Naive thymus-derived CD8-positive, alpha-beta T cell (primary cell): ENCODE results near the gene PTPRM. TPM values are rescaled to one million over a fixed set of nuclear protein-coding genes. Genes with fewer than 3 reads are reported as not detected.

Experiments
- ATAC-seq, 2 donors: fragments of 150-1000 bp; cut with Tn5 transposase in 1 of 2; sonication (Bioruptor Pico), chemical (Tn5 transposase) in 1 of 2; 1 replicate in 1 of 2; 2 replicates in 1 of 2; pipeline ENCODE4 v1.10.0; 2021; ENCODE audit warnings: mild to moderate bottlenecking in 2 of 2, moderate library complexity in 2 of 2
- POLR2A ChIA-PET: fragments of 350-600 bp; sonication (Branson Sonifier 250); formaldehyde crosslinking; loops from one replicate; lab custom pipeline; 2021; ENCODE audit warnings: antibody characterized with exemption; lab: Charles Lee
- DNase-seq, 10 donors: peaks; one replicate each; pipeline versions ENCODE4 v3.0.0 to v3.0.0-alpha.2; 2020 to 2022
- H3K27ac Mint-ChIP-seq, 10 donors: one replicate each; pipeline ENCODE4 v1.8.0; 2020 to 2022; ENCODE audit warnings: mild to moderate bottlenecking in 10 of 10, mixed read lengths in 10 of 10, moderate library complexity in 4 of 10, inconsistent platforms in 1 of 10
- H3K27me3 Mint-ChIP-seq, 5 donors: one replicate each; pipeline ENCODE4 v1.8.0; 2021 to 2022; ENCODE audit warnings: mixed read lengths in 5 of 5
- H3K36me3 Mint-ChIP-seq, 3 donors: one replicate each; pipeline ENCODE4 v1.8.0; 2020 to 2022; ENCODE audit warnings: mixed read lengths in 3 of 3, mild to moderate bottlenecking in 2 of 3, inconsistent platforms in 1 of 3
- H3K4me1 Mint-ChIP-seq, 4 donors: one replicate each; pipeline ENCODE4 v1.8.0; 2021 to 2022; ENCODE audit warnings: mixed read lengths in 4 of 4
- H3K4me3 Mint-ChIP-seq, 10 donors: one replicate each; pipeline ENCODE4 v1.8.0; 2020 to 2022; ENCODE audit warnings: mild to moderate bottlenecking in 10 of 10, mixed read lengths in 10 of 10, moderate library complexity in 6 of 10, inconsistent platforms in 1 of 10
- H3K9me3 Mint-ChIP-seq, 9 donors: one replicate each; pipeline ENCODE4 v1.8.0; 2020 to 2022; ENCODE audit warnings: mixed read lengths in 9 of 9, mild to moderate bottlenecking in 3 of 9, inconsistent platforms in 1 of 9, moderate library complexity in 1 of 9
- polyA plus RNA-seq, 3 donors: library from polyadenylated mRNA; unstranded; fragments of 300-500 nt; fragmentation: Illumina TruSeq; gene quantifications; one replicate each; pipeline ENCODE4 v1.2.3, GENCODE V29; 2021
- total RNA-seq, 8 experiments: library from RNA in 2 of 8; stranded (reverse) in 2 of 8; gene quantifications; one replicate each; pipeline ENCODE4 v1.2.3 and lab custom pipeline; 2021 to 2026

Gene PTPRM
- total and polyA plus RNA-seq, 5 experiments from 2014 or later, result 0.28 to 12.1 (median 0.52) TPM

- Mint-ChIP-seq H3K9me3 (peaks cover 0 to 25% (median 13%) of the 10 kb centered on the region in 9 donors), H3K27ac (no peak overlapping the region), H3K36me3 (peaks cover 0 to 13% (median 0%) of the 10 kb centered on the region in 3 donors), H3K27me3 (peaks cover 0 to 5% (median 0%) of the 10 kb centered on the region in 5 donors), H3K4me1 (no peaks in the 10 kb centered on the region), H3K4me3 (no peak overlapping the region)
- POLR2A ChIA-PET, result no interaction called here
- ATAC-seq (no peak), DNase-seq (no peak)
Measured at GRCh38 chr18:7844017-7844416, 276.9 kb downstream of the PTPRM start.

- Mint-ChIP-seq H3K4me3 (no peak overlapping the region), H3K27me3 (peaks cover 0 to 5% (median 0%) of the 10 kb centered on the region in 5 donors), H3K9me3 (peaks cover 0 to 25% (median 13%) of the 10 kb centered on the region in 9 donors), H3K36me3 (peaks cover 0 to 13% (median 0%) of the 10 kb centered on the region in 3 donors), H3K4me1 (no peaks in the 10 kb centered on the region), H3K27ac (no peak overlapping the region)
- POLR2A ChIA-PET, result no interaction called here
- no peak for ATAC-seq
- no peak for DNase-seq
Measured at GRCh38 chr18:7844418-7844817, 277.3 kb downstream of the PTPRM start.

DNA sequence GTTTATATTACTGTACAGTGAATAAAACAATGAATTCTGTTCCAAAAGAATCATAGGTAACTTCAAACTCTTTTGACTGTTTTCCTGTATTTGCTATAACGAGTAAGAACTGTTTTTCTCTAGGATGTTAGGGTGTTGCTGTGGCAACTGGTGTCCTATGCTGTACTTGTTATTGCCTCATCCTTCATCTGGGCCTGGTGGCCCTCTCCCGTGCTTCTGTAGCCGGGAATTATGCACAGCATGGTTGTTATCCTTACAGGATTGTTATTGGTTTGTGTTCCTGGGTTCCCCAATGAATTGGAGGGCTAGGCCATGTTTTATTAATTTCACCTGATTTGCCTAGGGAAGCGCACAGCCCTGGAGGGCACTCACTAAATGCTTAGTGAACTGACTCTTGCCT is 279.2 kb downstream of the PTPRM start:
- ATAC-seq (no peak), DNase-seq (no peak)
- peaks cover 4 to 25% (median 17%) of the 10 kb centered on the region in 9 donors for H3K9me3 Mint-ChIP-seq
- POLR2A ChIA-PET, result no interaction called here
- no peak overlapping the region for H3K27ac Mint-ChIP-seq
- H3K27me3 Mint-ChIP-seq, result peaks cover 0 to 5% (median 0%) of the 10 kb centered on the region in 5 donors
- H3K4me3 Mint-ChIP-seq, result no peak overlapping the region
- H3K36me3 Mint-ChIP-seq, result peaks cover 0 to 13% (median 0%) of the 10 kb centered on the region in 3 donors
- H3K4me1 Mint-ChIP-seq, result no peaks in the 10 kb centered on the region

DNA sequence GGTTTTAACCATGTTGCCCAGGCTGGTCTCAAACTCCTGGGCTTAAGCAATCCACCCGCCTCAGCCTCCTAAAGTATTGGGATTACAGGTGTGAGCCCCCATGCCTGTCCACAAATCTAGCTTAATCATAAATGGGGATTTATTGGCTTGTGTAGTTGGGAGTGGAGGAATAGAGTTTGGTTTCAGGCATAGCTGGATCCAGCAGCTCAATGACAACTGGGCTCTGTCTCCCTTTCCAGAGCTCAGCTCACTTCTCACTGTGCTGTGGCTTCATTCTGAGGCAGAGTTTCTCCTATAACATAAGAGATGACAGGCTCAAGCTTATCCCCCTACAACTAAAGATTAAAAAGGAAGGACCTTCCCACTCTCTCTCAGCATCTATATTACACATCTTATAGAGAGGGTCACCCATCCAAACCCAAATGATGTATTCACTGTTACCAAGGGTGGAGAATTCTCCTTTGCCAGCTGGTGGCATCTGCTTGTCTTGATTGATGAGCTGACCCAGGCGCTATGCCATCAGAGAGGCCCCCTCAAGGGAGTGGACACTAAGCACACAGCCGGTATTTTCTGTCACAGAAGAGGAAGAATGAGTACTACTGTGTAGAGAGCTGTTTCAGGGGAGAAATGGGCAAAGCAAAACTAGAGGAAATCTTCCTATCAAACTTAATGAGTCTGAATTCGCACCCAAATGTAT is 280.4 kb downstream of the PTPRM start:
- Mint-ChIP-seq H3K27me3 (peaks cover 0 to 5% (median 0%) of the 10 kb centered on the region in 5 donors), H3K36me3 (peaks cover 0 to 13% (median 0%) of the 10 kb centered on the region in 3 donors), H3K27ac (no peak overlapping the region), H3K9me3 (peaks cover 8 to 32% (median 20%) of the 10 kb centered on the region in 9 donors), H3K4me1 (no peaks in the 10 kb centered on the region), H3K4me3 (no peak overlapping the region)
- ATAC-seq, result no peak
- DNase-seq, result no peak
- POLR2A ChIA-PET, result no interaction called here

GRCh38 chr18:7848054-7848412 is 280.9 kb downstream of the PTPRM start:
- POLR2A ChIA-PET, result no interaction called here
- DNase-seq (no peak), ATAC-seq (no peak)
- Mint-ChIP-seq H3K4me1 (no peaks in the 10 kb centered on the region), H3K9me3 (peaks cover 8 to 32% (median 20%) of the 10 kb centered on the region in 9 donors), H3K27me3 (peaks cover 0 to 5% (median 0%) of the 10 kb centered on the region in 5 donors), H3K36me3 (peaks cover 0 to 13% (median 0%) of the 10 kb centered on the region in 3 donors), H3K27ac (no peak overlapping the region), H3K4me3 (no peak overlapping the region)

DNA sequence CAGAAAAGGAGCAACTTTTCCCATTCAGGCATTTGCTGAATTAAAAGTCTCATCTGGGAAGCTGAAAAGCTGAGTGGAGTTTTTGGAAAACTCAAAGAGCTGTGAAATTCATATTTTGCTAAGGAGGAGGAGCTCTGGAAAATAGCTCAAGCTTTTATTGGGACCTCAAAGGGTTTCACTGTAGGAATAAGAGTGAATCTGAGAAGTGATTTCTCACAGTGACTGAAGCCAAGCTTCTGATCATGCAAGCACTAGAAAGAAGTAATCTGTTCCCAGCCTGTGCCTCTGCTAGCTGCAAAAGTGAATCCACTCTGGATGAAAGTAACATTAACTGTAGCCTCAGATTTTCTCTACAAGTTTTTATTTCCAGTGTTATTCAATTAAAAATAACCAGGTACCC is 283.3 kb downstream of the PTPRM start:
- ATAC-seq, result no peak
- Mint-ChIP-seq H3K27me3 (peaks cover 0 to 5% (median 0%) of the 10 kb centered on the region in 5 donors), H3K4me3 (no peak overlapping the region), H3K27ac (no peak overlapping the region), H3K36me3 (peaks cover 0 to 6% (median 0%) of the 10 kb centered on the region in 3 donors), H3K4me1 (no peaks in the 10 kb centered on the region), H3K9me3 (peaks cover 2 to 29% (median 13%) of the 10 kb centered on the region in 9 donors)
- DNase-seq, result no peak
- POLR2A ChIA-PET, result no interaction called here

- POLR2A ChIA-PET, result no interaction called here
- Mint-ChIP-seq H3K27me3 (no peaks in the 10 kb centered on the region), H3K4me1 (no peaks in the 10 kb centered on the region), H3K36me3 (no peaks in the 10 kb centered on the region), H3K4me3 (no peak overlapping the region), H3K27ac (no peak overlapping the region), H3K9me3 (peaks cover 2 to 29% (median 7%) of the 10 kb centered on the region in 9 donors)
- ATAC-seq, result no peak
- no peak for DNase-seq
Measured at GRCh38 chr18:7855028-7855427, 287.9 kb downstream of the PTPRM start.

- no peak for DNase-seq
- Mint-ChIP-seq H3K36me3 (no peaks in the 10 kb centered on the region), H3K4me1 (no peaks in the 10 kb centered on the region), H3K27me3 (no peaks in the 10 kb centered on the region), H3K4me3 (no peak overlapping the region), H3K27ac (no peak overlapping the region), H3K9me3 (peaks cover 0 to 26% (median 7%) of the 10 kb centered on the region in 9 donors)
- POLR2A ChIA-PET, result no interaction called here
- ATAC-seq, result no peak
Measured at GRCh38 chr18:7855671-7856070, 288.6 kb downstream of the PTPRM start.

- POLR2A ChIA-PET, result no interaction called here
- H3K27me3 Mint-ChIP-seq, result no peaks in the 10 kb centered on the region
- no peaks in the 10 kb centered on the region for H3K36me3 Mint-ChIP-seq
- DNase-seq (no peak), ATAC-seq (no peak)
- peaks cover 0 to 22% (median 6%) of the 10 kb centered on the region in 9 donors for H3K9me3 Mint-ChIP-seq
- H3K4me3 Mint-ChIP-seq, result no peak overlapping the region
- no peaks in the 10 kb centered on the region for H3K4me1 Mint-ChIP-seq
- no peak overlapping the region for H3K27ac Mint-ChIP-seq
Measured at GRCh38 chr18:7856116-7856515, 289.0 kb downstream of the PTPRM start.

DNA sequence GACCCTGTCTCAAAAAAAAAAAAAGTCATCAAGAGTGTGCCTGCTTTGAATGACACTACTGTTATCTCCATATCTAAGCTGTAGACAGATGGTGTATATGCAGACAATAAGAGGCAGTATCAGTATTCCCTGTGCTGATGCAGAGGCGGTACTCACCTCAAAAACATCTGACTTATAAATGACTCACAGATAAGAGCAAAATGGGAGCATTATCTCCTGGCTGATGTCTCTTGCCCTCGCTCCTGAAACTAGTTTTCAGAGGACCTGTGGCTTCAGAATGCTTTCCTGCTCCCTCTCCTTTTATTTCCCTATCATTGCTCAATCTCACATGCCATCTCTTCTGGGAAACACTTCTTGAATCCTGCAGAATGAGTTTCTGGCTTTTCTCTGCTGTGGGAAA is 289.6 kb downstream of the PTPRM start:
- Mint-ChIP-seq H3K9me3 (peaks cover 0 to 16% (median 4%) of the 10 kb centered on the region in 9 donors), H3K4me1 (no peaks in the 10 kb centered on the region), H3K4me3 (no peak overlapping the region), H3K27me3 (no peaks in the 10 kb centered on the region), H3K36me3 (no peaks in the 10 kb centered on the region), H3K27ac (no peak overlapping the region)
- POLR2A ChIA-PET, result no interaction called here
- ATAC-seq, result no peak
- no peak for DNase-seq

- no peaks in the 10 kb centered on the region for H3K36me3 Mint-ChIP-seq
- no peaks in the 10 kb centered on the region for H3K4me1 Mint-ChIP-seq
- H3K9me3 Mint-ChIP-seq, result peaks cover 0 to 9% (median 0%) of the 10 kb centered on the region in 9 donors
- no peaks in the 10 kb centered on the region for H3K27me3 Mint-ChIP-seq
- H3K27ac Mint-ChIP-seq, result no peak overlapping the region
- DNase-seq, result no peak
- ATAC-seq, result no peak
- POLR2A ChIA-PET, result no interaction called here
- no peak overlapping the region for H3K4me3 Mint-ChIP-seq
Measured at GRCh38 chr18:7857562-7857961, 290.4 kb downstream of the PTPRM start.

DNA sequence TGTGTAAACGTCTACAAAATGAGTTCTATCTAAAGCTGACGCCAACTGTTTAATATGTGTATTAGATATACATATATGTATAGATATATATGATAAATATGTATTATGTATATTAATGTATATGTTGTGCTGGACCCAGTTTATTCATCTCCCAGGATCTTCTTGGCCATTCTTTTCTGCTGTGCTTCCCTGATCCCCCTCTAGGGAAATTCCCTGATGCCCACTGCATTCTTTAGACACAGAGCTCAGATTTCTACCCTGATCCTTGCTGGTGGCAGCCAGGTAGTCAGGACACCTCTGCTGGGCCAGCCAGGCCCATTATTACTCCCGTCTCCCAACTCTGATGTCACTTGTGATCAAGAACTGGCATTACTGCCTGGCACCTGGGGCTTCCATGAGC is 292.0 kb downstream of the PTPRM start:
- ATAC-seq (no peak), DNase-seq (no peak)
- POLR2A ChIA-PET, result no interaction called here
- H3K27ac Mint-ChIP-seq, result no peak overlapping the region
- peaks cover 0 to 9% (median 0%) of the 10 kb centered on the region in 9 donors for H3K9me3 Mint-ChIP-seq
- H3K4me3 Mint-ChIP-seq, result no peak overlapping the region
- H3K27me3 Mint-ChIP-seq, result no peaks in the 10 kb centered on the region
- no peaks in the 10 kb centered on the region for H3K36me3 Mint-ChIP-seq
- no peaks in the 10 kb centered on the region for H3K4me1 Mint-ChIP-seq

DNA sequence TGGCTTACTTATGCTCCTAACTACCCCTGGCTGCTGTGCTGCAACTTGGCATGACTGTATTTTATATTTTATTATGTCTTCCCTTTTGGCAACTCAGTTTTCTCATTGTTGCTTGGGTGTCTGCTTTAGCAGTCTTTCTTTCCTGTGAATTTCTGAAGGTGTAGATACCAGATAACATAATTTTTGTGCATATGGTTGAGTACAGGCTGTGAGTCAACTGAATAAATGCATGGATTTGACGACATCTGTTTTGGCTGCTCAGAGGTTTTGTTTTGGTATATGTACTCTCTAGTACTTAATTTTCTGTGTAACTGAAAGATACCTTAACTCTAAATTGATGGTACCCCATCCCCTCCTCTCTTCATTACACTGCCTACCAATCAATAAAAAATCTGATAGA is 303.1 kb downstream of the PTPRM start:
- H3K27ac Mint-ChIP-seq, result no peak overlapping the region
- no peaks in the 10 kb centered on the region for H3K27me3 Mint-ChIP-seq
- no peak overlapping the region for H3K4me3 Mint-ChIP-seq
- ATAC-seq, result no peak
- no peaks in the 10 kb centered on the region for H3K4me1 Mint-ChIP-seq
- peaks cover 0 to 28% (median 0%) of the 10 kb centered on the region in 9 donors for H3K9me3 Mint-ChIP-seq
- no peak for DNase-seq
- no peaks in the 10 kb centered on the region for H3K36me3 Mint-ChIP-seq
- POLR2A ChIA-PET, result no interaction called here

GRCh38 chr18:7870855-7871254 is 303.7 kb downstream of the PTPRM start:
- peaks cover 0 to 22% (median 0%) of the 10 kb centered on the region in 9 donors for H3K9me3 Mint-ChIP-seq
- DNase-seq (no peak), ATAC-seq (no peak)
- H3K27ac Mint-ChIP-seq, result no peak overlapping the region
- H3K4me3 Mint-ChIP-seq, result no peak overlapping the region
- POLR2A ChIA-PET, result no interaction called here
- H3K27me3 Mint-ChIP-seq, result no peaks in the 10 kb centered on the region
- H3K36me3 Mint-ChIP-seq, result no peaks in the 10 kb centered on the region
- H3K4me1 Mint-ChIP-seq, result no peaks in the 10 kb centered on the region
